ENCODE results near the gene PAAF1. TPM values are rescaled to one million over a fixed set of nuclear protein-coding genes. Genes with fewer than 3 reads are reported as not detected.
"Not testable (repeated sequence)": the region's sequence is repeated elsewhere in the genome, so short reads cannot be mapped to it uniquely, and the experiment has no call there.

PAAF1 gene
- total RNA-seq, 2 donors from 2014 or later, result 22.5 to 26.3 TPM

GRCh38 chr11:73902303-73902702 is 25.5 kb downstream of the PAAF1 start:
- Mint-ChIP-seq H3K4me3 (no peak overlapping the region), H3K27me3 (no peaks in the 10 kb centered on the region), H3K36me3 (no peaks in the 10 kb centered on the region), H3K27ac (no peak overlapping the region), H3K4me1 (ENCODE audit: low read depth in 2 of 2) (no peaks in the 10 kb centered on the region), H3K9me3 (no peaks in the 10 kb centered on the region)
- no peak for ATAC-seq
- DNase-seq (ENCODE audit: low spot score), result no peak

DNA sequence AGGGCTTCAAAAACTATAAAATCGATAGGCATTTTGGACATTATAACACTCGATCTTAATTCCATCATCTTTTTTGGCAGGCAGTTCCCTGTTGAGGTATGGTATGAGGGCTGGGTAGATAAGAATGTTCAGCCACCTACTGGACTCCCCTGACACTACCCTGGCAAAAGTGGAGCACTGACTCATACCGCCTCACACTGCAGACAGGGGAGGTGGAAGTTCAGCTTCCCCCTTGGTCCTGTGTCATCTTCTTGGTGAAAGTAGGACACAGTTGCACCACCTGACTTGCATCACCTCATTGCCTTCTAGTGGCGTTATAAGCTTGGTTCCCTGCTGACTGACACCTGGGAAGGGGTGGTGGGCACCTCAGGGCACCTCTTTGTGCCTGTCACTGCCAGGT is 30.4 kb downstream of the PAAF1 start:
- DNase-seq (ENCODE audit: low spot score), result no peak
- peaks cover 13% of the 10 kb centered on the region for H3K36me3 Mint-ChIP-seq
- no peaks in the 10 kb centered on the region for H3K9me3 Mint-ChIP-seq
- no peak overlapping the region for H3K4me3 Mint-ChIP-seq
- peak; percentile 60 to 76 for ATAC-seq
- no peaks in the 10 kb centered on the region for H3K27me3 Mint-ChIP-seq
- H3K27ac Mint-ChIP-seq, result no peak overlapping the region
- no peaks in the 10 kb centered on the region for H3K4me1 Mint-ChIP-seq (ENCODE audit: low read depth in 2 of 2)

- no peak for DNase-seq (ENCODE audit: low spot score)
- H3K9me3 Mint-ChIP-seq, result no peaks in the 10 kb centered on the region
- H3K4me1 Mint-ChIP-seq (ENCODE audit: low read depth in 2 of 2), result no peaks in the 10 kb centered on the region
- H3K27me3 Mint-ChIP-seq, result no peaks in the 10 kb centered on the region
- H3K27ac Mint-ChIP-seq, result no peak overlapping the region
- peaks cover 19% of the 10 kb centered on the region for H3K36me3 Mint-ChIP-seq
- no peak overlapping the region for H3K4me3 Mint-ChIP-seq
- no peak for ATAC-seq
These were observed 35.2 kb downstream of the PAAF1 start for GRCh38 chr11:73912026-73912425.

DNA sequence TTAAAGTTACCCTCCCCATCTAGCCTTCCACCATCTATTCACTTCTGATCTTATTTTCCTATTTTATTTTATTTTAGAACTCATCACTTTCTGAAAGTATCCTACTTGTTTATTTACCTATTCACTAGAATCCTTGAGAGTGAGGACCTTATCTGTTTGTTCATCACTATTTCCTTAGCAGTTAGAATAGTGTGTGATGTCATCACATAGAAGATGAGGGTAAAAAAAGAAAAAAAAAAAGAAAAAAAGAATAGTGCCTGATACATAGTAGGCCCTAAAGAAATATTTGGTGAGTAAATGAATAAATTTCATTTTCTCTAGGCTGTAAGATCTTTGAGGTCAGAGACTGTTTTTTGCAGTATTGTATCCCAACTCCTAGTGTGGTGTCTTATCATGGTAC is 36.7 kb downstream of the PAAF1 start:
- Mint-ChIP-seq H3K36me3 (peaks cover 19% of the 10 kb centered on the region), H3K4me1 (ENCODE audit: low read depth in 2 of 2) (no peaks in the 10 kb centered on the region), H3K9me3 (no peaks in the 10 kb centered on the region), H3K4me3 (no peak overlapping the region), H3K27me3 (no peaks in the 10 kb centered on the region), H3K27ac (no peak overlapping the region)
- ATAC-seq, result no peak
- no peak for DNase-seq (ENCODE audit: low spot score)

DNA sequence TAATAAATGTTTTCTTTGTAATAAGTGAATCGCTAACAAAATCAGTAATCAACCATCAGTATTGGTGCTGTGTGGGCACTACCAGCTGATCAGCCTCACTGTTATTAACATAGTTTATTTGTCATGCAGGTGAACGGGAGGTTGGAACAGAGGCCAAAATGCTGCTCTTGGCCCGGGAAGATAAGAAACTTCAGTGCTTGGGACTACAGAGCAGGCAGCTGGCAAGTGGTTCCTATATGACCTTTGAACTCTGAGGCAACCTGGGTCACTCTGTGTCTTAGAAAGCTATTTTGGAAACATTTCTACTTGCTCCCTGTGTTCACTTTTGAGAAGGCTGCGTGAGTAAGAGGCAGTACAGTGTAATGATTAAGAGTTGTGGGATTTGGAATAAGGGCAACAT is 37.5 kb downstream of the PAAF1 start:
- peaks cover 27% of the 10 kb centered on the region for H3K36me3 Mint-ChIP-seq

DNA sequence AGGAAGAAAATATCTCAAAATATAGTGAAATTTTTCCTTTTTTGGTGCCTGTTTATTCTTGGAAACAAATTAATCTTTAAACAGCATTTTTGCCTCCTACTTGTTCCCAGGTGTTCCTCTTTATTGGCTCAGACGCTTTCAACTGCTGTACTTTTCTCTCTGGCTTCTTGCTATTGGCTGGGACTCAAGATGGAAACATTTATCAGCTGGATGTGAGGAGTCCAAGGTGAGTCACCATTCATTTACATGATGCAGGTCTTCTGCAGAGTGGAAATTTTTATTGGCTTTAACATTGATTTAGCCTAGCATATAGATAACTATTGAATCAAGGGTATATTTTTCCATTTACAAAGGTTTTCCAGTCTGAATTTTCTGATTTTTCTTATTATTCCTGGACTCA is 39.6 kb downstream of the PAAF1 start:
- H3K9me3 Mint-ChIP-seq, result no peaks in the 10 kb centered on the region
- no peaks in the 10 kb centered on the region for H3K27me3 Mint-ChIP-seq
- no peak overlapping the region for H3K4me3 Mint-ChIP-seq
- H3K4me1 Mint-ChIP-seq (ENCODE audit: low read depth in 2 of 2), result no peaks in the 10 kb centered on the region
- ATAC-seq, result no peak
- peaks cover 25% of the 10 kb centered on the region for H3K36me3 Mint-ChIP-seq
- DNase-seq (ENCODE audit: low spot score), result no peak
- no peak overlapping the region for H3K27ac Mint-ChIP-seq

More for the DNA sequence above, 37.5 kb downstream of the PAAF1 start:
- Mint-ChIP-seq H3K9me3 (no peaks in the 10 kb centered on the region), H3K4me1 (ENCODE audit: low read depth in 2 of 2) (no peaks in the 10 kb centered on the region), H3K4me3 (no peak overlapping the region), H3K27me3 (no peaks in the 10 kb centered on the region), H3K27ac (no peak overlapping the region)
- ATAC-seq (no peak), DNase-seq (ENCODE audit: low spot score) (no peak)

- ATAC-seq (no peak), DNase-seq (ENCODE audit: low spot score) (no peak)
- H3K36me3 Mint-ChIP-seq, result peaks cover 19% of the 10 kb centered on the region
- H3K27ac Mint-ChIP-seq, result no peak overlapping the region
- no peak overlapping the region for H3K4me3 Mint-ChIP-seq
- H3K9me3 Mint-ChIP-seq, result no peaks in the 10 kb centered on the region
- H3K4me1 Mint-ChIP-seq (ENCODE audit: low read depth in 2 of 2), result no peaks in the 10 kb centered on the region
- no peaks in the 10 kb centered on the region for H3K27me3 Mint-ChIP-seq
These were observed 44.4 kb downstream of the PAAF1 start for GRCh38 chr11:73921180-73921579.

- H3K9me3 Mint-ChIP-seq, result no peaks in the 10 kb centered on the region
These were observed 52.6 kb downstream of the PAAF1 start for GRCh38 chr11:73929388-73929787.

DNA sequence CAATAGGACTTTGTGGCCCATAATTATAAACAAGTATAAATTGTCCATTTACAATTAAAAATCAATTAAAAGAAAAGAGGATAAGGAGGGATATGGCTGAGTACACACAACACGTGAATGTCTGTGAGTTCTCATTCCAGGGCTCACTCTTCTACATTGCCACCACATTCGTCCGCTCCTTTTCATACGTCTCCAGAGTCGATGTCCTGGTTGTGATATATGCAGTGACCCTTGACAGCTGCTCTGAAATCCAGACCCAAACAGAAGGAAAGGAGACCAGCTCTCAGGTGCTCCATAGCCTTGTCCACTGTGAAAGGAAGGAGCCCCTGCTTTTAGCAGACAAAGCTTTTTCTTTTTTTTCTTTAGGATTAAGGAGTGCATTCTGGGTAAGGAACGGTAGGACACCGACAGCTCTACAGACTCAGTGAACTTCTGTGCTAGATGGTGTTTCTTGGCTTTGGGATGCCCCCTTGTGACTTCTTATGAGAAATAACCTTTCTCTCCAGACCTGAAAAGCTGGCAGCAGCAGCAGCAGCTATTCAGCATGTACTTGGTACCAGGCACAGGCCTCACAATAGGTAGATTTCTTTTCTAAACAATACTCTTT is 54.3 kb downstream of the PAAF1 start:
- no peak overlapping the region for H3K27ac Mint-ChIP-seq
- no peaks in the 10 kb centered on the region for H3K4me1 Mint-ChIP-seq (ENCODE audit: low read depth in 2 of 2)
- H3K4me3 Mint-ChIP-seq, result no peak overlapping the region
- H3K9me3 Mint-ChIP-seq, result no peaks in the 10 kb centered on the region
- no peaks in the 10 kb centered on the region for H3K27me3 Mint-ChIP-seq
- DNase-seq (ENCODE audit: low spot score) (no peak), ATAC-seq (peak in 1 of 2 donors; percentile 31)
- peaks cover 12% of the 10 kb centered on the region for H3K36me3 Mint-ChIP-seq

More at GRCh38 chr11:73929388-73929787, 52.6 kb downstream of the PAAF1 start:
- H3K4me3 Mint-ChIP-seq, result no peak overlapping the region
- ATAC-seq (no peak), DNase-seq (ENCODE audit: low spot score) (no peak)
- no peaks in the 10 kb centered on the region for H3K4me1 Mint-ChIP-seq (ENCODE audit: low read depth in 2 of 2)
- H3K27me3 Mint-ChIP-seq, result no peaks in the 10 kb centered on the region
- peak overlapping the region in 1 of 2 donors; percentile 39 for H3K27ac Mint-ChIP-seq
- peaks cover 12% of the 10 kb centered on the region for H3K36me3 Mint-ChIP-seq

DNA sequence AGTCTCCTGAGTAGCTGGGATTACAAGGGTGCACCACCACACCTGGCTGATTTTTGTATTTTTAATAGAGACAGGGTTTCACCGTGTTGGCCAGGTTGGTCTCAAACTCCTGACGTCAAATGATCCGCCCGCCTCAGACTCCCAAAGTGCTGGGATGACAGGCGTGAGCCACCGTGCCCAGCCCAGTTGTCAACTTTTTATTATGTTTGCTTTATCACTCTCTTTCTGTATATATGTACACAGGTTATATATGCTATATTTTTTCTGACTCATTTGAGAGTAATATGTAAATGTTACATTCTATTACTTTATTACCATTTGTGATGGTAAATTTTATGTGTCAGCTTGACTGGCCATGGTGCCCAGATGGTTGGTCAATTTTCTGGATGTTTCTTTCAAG is 55.2 kb downstream of the PAAF1 start:
- DNase-seq (ENCODE audit: low spot score) (no peak), ATAC-seq (no peak)
- H3K27me3 Mint-ChIP-seq, result no peaks in the 10 kb centered on the region
- H3K36me3 Mint-ChIP-seq, result peaks cover 11% of the 10 kb centered on the region
- no peak overlapping the region for H3K4me3 Mint-ChIP-seq
- H3K4me1 Mint-ChIP-seq (ENCODE audit: low read depth in 2 of 2), result no peaks in the 10 kb centered on the region
- H3K9me3 Mint-ChIP-seq, result no peaks in the 10 kb centered on the region
- H3K27ac Mint-ChIP-seq, result no peak overlapping the region

GRCh38 chr11:73932781-73933180 is 56.0 kb downstream of the PAAF1 start:
- H3K4me1 Mint-ChIP-seq (ENCODE audit: low read depth in 2 of 2), result no peaks in the 10 kb centered on the region
- DNase-seq (ENCODE audit: low spot score) (no peak), ATAC-seq (no peak)
- no peaks in the 10 kb centered on the region for H3K9me3 Mint-ChIP-seq
- H3K36me3 Mint-ChIP-seq, result peaks cover 4% of the 10 kb centered on the region
- H3K27me3 Mint-ChIP-seq, result no peaks in the 10 kb centered on the region
- no peak overlapping the region for H3K4me3 Mint-ChIP-seq
- H3K27ac Mint-ChIP-seq, result no peak overlapping the region

DNA sequence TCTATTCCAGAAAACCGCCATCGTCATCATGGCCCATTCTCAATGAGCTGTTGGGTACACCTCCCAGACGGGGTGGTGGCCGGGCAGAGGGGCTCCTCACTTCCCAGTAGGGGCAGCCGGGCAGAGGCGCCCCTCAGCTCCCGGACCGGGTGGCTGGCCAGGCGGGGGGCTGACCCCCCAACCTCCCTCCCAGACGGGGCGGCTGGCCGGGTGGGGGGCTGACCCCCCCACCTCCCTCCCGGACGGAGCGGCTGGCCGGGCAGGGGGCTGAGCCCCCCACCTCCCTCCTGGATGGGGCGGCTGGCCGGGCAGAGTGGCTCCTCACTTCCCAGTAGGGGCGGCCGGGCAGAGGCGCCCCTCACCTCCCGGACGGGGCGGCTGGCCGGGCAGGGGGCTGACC is 59.2 kb downstream of the PAAF1 start:
- not testable (repeated sequence) for H3K27me3 Mint-ChIP-seq; H3K4me1 Mint-ChIP-seq (ENCODE audit: low read depth in 2 of 2); H3K9me3 Mint-ChIP-seq; H3K27ac Mint-ChIP-seq; DNase-seq (ENCODE audit: low spot score); H3K36me3 Mint-ChIP-seq; ATAC-seq; H3K4me3 Mint-ChIP-seq

GRCh38 chr11:73939096-73939495 is 62.3 kb downstream of the PAAF1 start:
- ATAC-seq (no peak), DNase-seq (ENCODE audit: low spot score) (no peak)
- Mint-ChIP-seq H3K4me1 (ENCODE audit: low read depth in 2 of 2) (no peaks in the 10 kb centered on the region), H3K9me3 (peaks cover 8% of the 10 kb centered on the region), H3K27ac (no peak overlapping the region), H3K36me3 (peaks cover 8% of the 10 kb centered on the region), H3K27me3 (no peaks in the 10 kb centered on the region), H3K4me3 (no peak overlapping the region)

DNA sequence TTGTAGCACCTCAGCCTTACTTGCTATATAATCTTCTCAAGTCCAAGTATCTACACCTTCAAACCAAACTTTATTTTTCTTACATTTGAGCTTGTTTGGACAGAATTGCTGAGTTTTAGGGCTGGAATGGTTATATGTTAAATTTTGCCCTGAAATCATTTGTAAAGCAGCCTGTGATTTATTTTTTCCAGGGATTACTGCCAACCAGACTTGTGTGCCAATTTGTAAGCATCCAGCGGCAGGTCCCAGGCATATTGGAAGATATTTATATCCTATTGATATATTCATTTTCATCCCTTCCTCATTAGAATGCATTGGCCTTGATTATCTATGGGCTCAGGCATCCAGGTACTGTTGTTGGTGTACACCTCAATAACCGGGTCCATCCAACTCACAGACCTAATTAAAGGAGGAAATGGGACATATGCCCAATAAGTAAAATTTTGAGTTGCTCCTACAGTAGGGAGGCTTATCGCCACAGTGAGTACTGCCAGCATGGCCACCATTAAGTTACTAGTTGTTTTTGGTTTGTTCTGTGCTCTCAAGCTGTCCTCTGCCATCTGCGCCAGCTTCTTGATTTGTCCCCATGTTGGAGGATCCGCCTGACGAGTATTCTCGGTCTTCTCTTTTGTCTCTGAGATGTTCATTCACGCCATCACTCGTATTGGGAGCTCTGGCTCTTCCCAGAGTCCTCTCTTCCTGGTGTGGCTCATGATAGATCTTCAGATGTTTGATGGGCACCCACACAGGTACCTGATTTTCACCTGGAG is 64.2 kb downstream of the PAAF1 start:
- ATAC-seq (no peak), DNase-seq (ENCODE audit: low spot score) (no peak)
- Mint-ChIP-seq H3K4me3 (no peak overlapping the region), H3K4me1 (ENCODE audit: low read depth in 2 of 2) (no peaks in the 10 kb centered on the region), H3K36me3 (peaks cover 8% of the 10 kb centered on the region), H3K9me3 (peaks cover 8% of the 10 kb centered on the region), H3K27ac (no peak overlapping the region), H3K27me3 (no peaks in the 10 kb centered on the region)

Data from natural killer cell treated with Interleukin-12 subunit alpha and Interleukin-12 subunit beta and Interleukin-15 and Interleukin-18, amount 100 ng/mL, for 72 hours (primary cell).